GM13977 (cell line): ENCODE data around the gene CDK15.

Experiments
- DNase-seq: peaks from one replicate; pipeline ENCODE4 v3.0.0; 2012; ENCODE audit warnings: low spot score
- CTCF ChIP-seq: IDR thresholded peaks from 2 replicates; pipeline ENCODE4 v1.5.1; 2012; ENCODE audit warnings: mild to moderate bottlenecking, control low read depth; ENCODE audit not compliant: insufficient read depth; ENCODE audit errors: extremely low read depth, missing control alignments
- in situ Hi-C: fragments of 300-500 bp; cut with MboI; formaldehyde crosslinking; loops from one replicate; pipeline ENCODE4 v1.12.0; 2022; ENCODE audit warnings: low sequenced_read_pairs, low pct_unique_long_range_greater_than_20kb, mixed read lengths, inconsistent platforms; ENCODE audit not compliant: unreplicated experiment

Gene CDK15

GRCh38 chr2:201824212-201824611, 17.9 kb downstream of the CDK15 start:
- TF ChIP-seq CTCF = no peak
- DNase-seq = no peak
- in situ Hi-C loops = no loop called here

- DNase-seq = no peak
- in situ Hi-C loops = no loop called here
- no peak for TF ChIP-seq CTCF
Observed at GRCh38 chr2:201827621-201828020, 21.3 kb downstream of the CDK15 start.

- no peak for TF ChIP-seq CTCF
- in situ Hi-C loops = no loop called here
- no peak for DNase-seq
Observed at GRCh38 chr2:201828220-201828619, 21.9 kb downstream of the CDK15 start.

- no peak for TF ChIP-seq CTCF
- DNase-seq = no peak
- in situ Hi-C loops = no loop called here
Observed at GRCh38 chr2:201830666-201831065, 24.3 kb downstream of the CDK15 start.

GRCh38 chr2:201831469-201831868, 25.1 kb downstream of the CDK15 start:
- no peak for DNase-seq
- no peak for TF ChIP-seq CTCF
- in situ Hi-C loops = no loop called here

GRCh38 chr2:201833781-201834180, 27.4 kb downstream of the CDK15 start:
- DNase-seq = no peak
- TF ChIP-seq CTCF = no peak
- in situ Hi-C loops = no loop called here

GRCh38 chr2:201835066-201835465, 28.7 kb downstream of the CDK15 start:
- no peak for DNase-seq
- in situ Hi-C loops = no loop called here

More at GRCh38 chr2:201835066-201835465, 28.7 kb downstream of the CDK15 start:
- no peak for TF ChIP-seq CTCF
